Gastrocnemius medialis (tissue), 4 donors: ENCODE measurements around the gene STK11IP. TPM values are rescaled to one million over a fixed set of nuclear protein-coding genes. Genes with fewer than 3 reads are reported as not detected.
A peak's percentile ranks its signal among the peaks of the same experiment; 100 is the strongest.

Source experiments
- ATAC-seq, 2 donors: fragments of 150-250 bp; one replicate each; pipeline ENCODE4 v1.9.1; 2016
- DNase-seq, 2 donors: peaks; one replicate each; pipeline ENCODE4 v3.0.0-alpha.2; 2019
- H3K27ac ChIP-seq, 4 donors: fragments of 200-600 bp; sonication (generic); 1 replicate in 1 of 4; 2 replicates in 3 of 4; pipeline ENCODE4 v1.5.1; 2016 to 2018; ENCODE audit warnings: mild to moderate bottlenecking in 2 of 4, moderate library complexity in 1 of 4
- H3K27me3 ChIP-seq, 3 donors: fragments of 200-600 bp; sonication (generic) in 2 of 3; 1 replicate in 1 of 3; 2 replicates in 2 of 3; pipeline versions ENCODE4 v1.5.1 to v1.6.0; 2016 to 2019; ENCODE audit warnings: mild to moderate bottlenecking in 1 of 3, moderate library complexity in 1 of 3
- H3K36me3 ChIP-seq, 2 donors: fragments of 200-600 bp; sonication (generic) in 1 of 2; one replicate each; pipeline ENCODE4 v1.5.1; 2017 to 2018
- H3K4me1 ChIP-seq, 2 donors: fragments of 200-600 bp; sonication (generic) in 1 of 2; one replicate each; pipeline ENCODE4 v1.5.1; 2016 to 2017; ENCODE audit warnings: mild to moderate bottlenecking in 2 of 2
- H3K4me3 ChIP-seq, 4 donors: fragments of 200-600 bp; sonication (generic) in 3 of 4; 1 replicate in 1 of 4; 2 replicates in 3 of 4; pipeline ENCODE4 v1.5.1; 2016 to 2019; ENCODE audit warnings: mild to moderate bottlenecking in 2 of 4
- H3K9me3 ChIP-seq, 3 donors: fragments of 200-600 bp; sonication (generic) in 2 of 3; 1 replicate in 1 of 3; 2 replicates in 2 of 3; pipeline ENCODE4 v1.5.1; 2016 to 2019
- CTCF ChIP-seq, 5 experiments: fragments of 450-650 bp in 3 of 5; fragments of 200-600 bp in 2 of 5; sonication (generic) in 2 of 5; IDR thresholded peaks in 4 of 5; conservative IDR thresholded peaks in 1 of 5; 1 replicate in 4 of 5; 2 replicates in 1 of 5; pipeline ENCODE4 v1.5.1; 2016 to 2019; ENCODE audit warnings: antibody characterized with exemption in 5 of 5, mild to moderate bottlenecking in 3 of 5, moderate library complexity in 3 of 5
- POLR2A ChIP-seq, 2 donors: fragments of 450-650 bp; IDR thresholded peaks; one replicate each; pipeline ENCODE4 v1.6.1; 2017; ENCODE audit warnings: antibody characterized with exemption in 2 of 2, mild to moderate bottlenecking in 2 of 2, moderate library complexity in 2 of 2
- in situ Hi-C, 4 donors: fragments of 200-750 bp; cut with MboI; loops; one replicate each; pipeline versions ENCODE4 v1.15.0 to v1.8.0; 2017; ENCODE audit warnings: low sequenced_read_pairs in 4 of 4
- intact Hi-C: fragments of 100-400 bp; cut with DNase I; formaldehyde crosslinking; loops from one replicate; pipeline ENCODE4 v1.15.1; 2023; ENCODE audit warnings: low total_unique reads
- total RNA-seq, 4 donors: library from RNA; depleted of rRNA; stranded (reverse); fragments of >200 nt; gene quantifications; one replicate each; pipeline versions ENCODE4 v1.1.0 to v1.2.3, GENCODE V29; 2016

STK11IP gene
- total RNA-seq, 4 donors from 2014 or later, result 5.4 to 7.5 (median 6.5) TPM

- DNase-seq (no peak), ATAC-seq (no peak)
- H3K27me3 ChIP-seq, result no peaks in the 10 kb centered on the region
- H3K27ac ChIP-seq, result no peak overlapping the region
- H3K4me3 ChIP-seq, result no peak overlapping the region
- H3K4me1 ChIP-seq, result peaks cover 12 to 16% of the 10 kb centered on the region in 2 donors
- H3K9me3 ChIP-seq, result no peaks in the 10 kb centered on the region
- H3K36me3 ChIP-seq, result no peaks in the 10 kb centered on the region
- in situ Hi-C loops (no loop called here), intact Hi-C loops (loop anchor here (5.0 kb wide), 3 partner anchors 98 to 348 kb away; partner anchors contain the start of genes DNPEP, GLB1L, GMPPA and STK16)
- TF ChIP-seq CTCF (IDR thresholded peaks at IDR 0.05 in 4 of 5, conservative IDR thresholded peaks at IDR 0.05 in 1 of 5), result no peak
- TF ChIP-seq POLR2A (IDR thresholded peaks at IDR 0.05), result no peak
Measured at GRCh38 chr2:219595256-219595655, 2.4 kb upstream of the STK11IP start.

GRCh38 chr2:219596954-219597551 is 604 bp upstream of the STK11IP start:
- intact Hi-C loops (loop anchor here (1.0 to 5.0 kb wide), 4 partner anchors 45 to 350 kb away; partner anchors contain the start of genes DNPEP, GLB1L, GMPPA and STK16), in situ Hi-C loops (no loop called here)
- peak in 1 of 2 donors; percentile 5 for ATAC-seq

GRCh38 chr2:219598308-219599078 is 836 bp downstream of the STK11IP start:
- H3K9me3 ChIP-seq, result no peaks in the 10 kb centered on the region
- H3K4me1 ChIP-seq, result peaks cover 12 to 16% of the 10 kb centered on the region in 2 donors
- no peaks in the 10 kb centered on the region for H3K27me3 ChIP-seq
- intact Hi-C loops (loop anchor here (1.0 to 5.0 kb wide), 5 partner anchors 27 to 351 kb away; partner anchors contain the start of genes CHPF, DNPEP, GLB1L and GMPPA), in situ Hi-C loops (no loop called here)
- DNase-seq (no peak), ATAC-seq (no peak)
- H3K4me3 ChIP-seq, result peak overlapping the region; percentile 73 to 91 (median 84)
- peaks cover 0 to 15% of the 10 kb centered on the region in 2 donors for H3K36me3 ChIP-seq
- TF ChIP-seq CTCF (IDR thresholded peaks at IDR 0.05 in 4 of 5, conservative IDR thresholded peaks at IDR 0.05 in 1 of 5), result no peak
- no peak for TF ChIP-seq POLR2A (IDR thresholded peaks at IDR 0.05)
- peak overlapping the region; percentile 88 to 96 (median 92) for H3K27ac ChIP-seq

More at GRCh38 chr2:219596954-219597551, 604 bp upstream of the STK11IP start:
- peaks cover 12 to 16% of the 10 kb centered on the region in 2 donors for H3K4me1 ChIP-seq
- no peak for TF ChIP-seq POLR2A (IDR thresholded peaks at IDR 0.05)
- peak overlapping the region; percentile 73 to 91 (median 84) for H3K4me3 ChIP-seq
- no peaks in the 10 kb centered on the region for H3K27me3 ChIP-seq
- no peak for DNase-seq
- H3K27ac ChIP-seq, result peak overlapping the region; percentile 88 to 96 (median 92)
- H3K9me3 ChIP-seq, result no peaks in the 10 kb centered on the region
- H3K36me3 ChIP-seq, result peaks cover 0 to 2% of the 10 kb centered on the region in 2 donors

- ATAC-seq, result no peak
- no peaks in the 10 kb centered on the region for H3K9me3 ChIP-seq
- no peak overlapping the region for H3K4me3 ChIP-seq
- no peak overlapping the region for H3K27ac ChIP-seq
- in situ Hi-C loops (no loop called here), intact Hi-C loops (no loop called here)
- H3K36me3 ChIP-seq, result peaks cover 0 to 55% of the 10 kb centered on the region in 2 donors
- DNase-seq, result no peak
- TF ChIP-seq CTCF (IDR thresholded peaks at IDR 0.05 in 4 of 5, conservative IDR thresholded peaks at IDR 0.05 in 1 of 5) (no peak), POLR2A (IDR thresholded peaks at IDR 0.05) (no peak)
- H3K27me3 ChIP-seq, result no peaks in the 10 kb centered on the region
- peaks cover 0 to 1% of the 10 kb centered on the region in 2 donors for H3K4me1 ChIP-seq
Measured at GRCh38 chr2:219603771-219604170, 6.1 kb downstream of the STK11IP start.

GRCh38 chr2:219605607-219605954 is 7.9 kb downstream of the STK11IP start:
- no peak overlapping the region for H3K4me3 ChIP-seq
- DNase-seq, result no peak
- no peaks in the 10 kb centered on the region for H3K9me3 ChIP-seq
- TF ChIP-seq CTCF (IDR thresholded peaks at IDR 0.05 in 4 of 5, conservative IDR thresholded peaks at IDR 0.05 in 1 of 5) (no peak), POLR2A (IDR thresholded peaks at IDR 0.05) (no peak)
- intact Hi-C loops, result no loop called here
- no peak overlapping the region for H3K27ac ChIP-seq
- in situ Hi-C loops, result no loop called here
- H3K4me1 ChIP-seq, result peaks cover 0 to 4% of the 10 kb centered on the region in 2 donors
- no peak for ATAC-seq
- H3K27me3 ChIP-seq, result no peaks in the 10 kb centered on the region
- H3K36me3 ChIP-seq, result peaks cover 0 to 62% of the 10 kb centered on the region in 2 donors
